Karpas-422 (cell line): Measurements from ENCODE around the gene EIF4G1. TPM values are rescaled to one million over a fixed set of nuclear protein-coding genes. Genes with fewer than 3 reads are reported as not detected.
"Not testable (repeated sequence)": the region's sequence is repeated elsewhere in the genome, so short reads cannot be mapped to it uniquely, and the experiment has no call there.

Experiments used
- DNase-seq: peaks from one replicate; pipeline ENCODE4 v3.0.0-alpha.2; 2015
- H2AFZ ChIP-seq: fragments of 200-600 bp; sonication (generic); 2 replicates; pipeline ENCODE4 v1.6.1; 2014; ENCODE audit warnings: antibody characterized with exemption, low read length, mixed read lengths
- H3K27ac ChIP-seq: fragments of 200-600 bp; sonication (generic); 2 replicates; pipeline ENCODE4 v1.5.1; 2014; ENCODE audit warnings: mild to moderate bottlenecking, low read length, moderate library complexity
- H3K27me3 ChIP-seq: fragments of 200-600 bp; sonication (generic); 2 replicates; pipeline ENCODE4 v1.6.1; 2014; ENCODE audit warnings: low read length, mixed read lengths
- H3K36me3 ChIP-seq: fragments of 200-600 bp; sonication (generic); 2 replicates; pipeline ENCODE4 v1.6.1; 2014; ENCODE audit warnings: low read length, mixed read lengths; ENCODE audit not compliant: insufficient read depth
- H3K4me1 ChIP-seq: fragments of 200-600 bp; sonication (generic); 2 replicates; pipeline ENCODE4 v1.6.1; 2014; ENCODE audit warnings: mild to moderate bottlenecking, low read length, mixed read lengths
- H3K4me2 ChIP-seq: fragments of 200-600 bp; sonication (generic); 2 replicates; pipeline ENCODE4 v1.6.1; 2014; ENCODE audit warnings: low read length, low read depth, mild to moderate bottlenecking; ENCODE audit not compliant: poor library complexity, severe bottlenecking
- H3K4me3 ChIP-seq: fragments of 200-600 bp; sonication (generic); 2 replicates; pipeline ENCODE4 v1.5.1; 2014; ENCODE audit warnings: mild to moderate bottlenecking, antibody characterized with exemption, low read length, mixed read lengths
- H3K79me2 ChIP-seq: fragments of 200-600 bp; sonication (generic); 2 replicates; pipeline ENCODE4 v1.6.1; 2014; ENCODE audit warnings: mild to moderate bottlenecking, low read length, mixed read lengths
- H3K9ac ChIP-seq: fragments of 200-600 bp; sonication (generic); 2 replicates; pipeline ENCODE4 v1.6.0; 2014; ENCODE audit warnings: low read length
- H3K9me2 ChIP-seq: fragments of 200-600 bp; sonication (generic), shearing (Covaris generic); replicated peaks from 2 replicates; pipeline ENCODE4 v1.6.0; 2014; ENCODE audit warnings: mild to moderate bottlenecking, low read length, moderate library complexity; ENCODE audit not compliant: insufficient read depth
- H3K9me3 ChIP-seq: fragments of 300-700, 200-600 bp; sonication (generic); 2 replicates; pipeline ENCODE4 v1.6.1; 2014; ENCODE audit warnings: low read length, mixed read lengths
- H4K20me1 ChIP-seq: fragments of 200-600 bp; sonication (generic); 2 replicates; pipeline ENCODE4 v1.6.1; 2014; ENCODE audit warnings: mild to moderate bottlenecking, antibody characterized with exemption, low read length, low read depth; ENCODE audit not compliant: insufficient read depth
- total RNA-seq: library from RNA; depleted of rRNA; stranded (reverse); fragments of >200 nt; shearing (Covaris generic); gene quantifications from 2 replicates; pipeline ENCODE4 v1.2.3, GENCODE V29; 2014; ENCODE audit warnings: low replicate concordance

The EIF4G1 gene
- total RNA-seq, 1 experiment from 2014 or later, result 177 TPM

DNA sequence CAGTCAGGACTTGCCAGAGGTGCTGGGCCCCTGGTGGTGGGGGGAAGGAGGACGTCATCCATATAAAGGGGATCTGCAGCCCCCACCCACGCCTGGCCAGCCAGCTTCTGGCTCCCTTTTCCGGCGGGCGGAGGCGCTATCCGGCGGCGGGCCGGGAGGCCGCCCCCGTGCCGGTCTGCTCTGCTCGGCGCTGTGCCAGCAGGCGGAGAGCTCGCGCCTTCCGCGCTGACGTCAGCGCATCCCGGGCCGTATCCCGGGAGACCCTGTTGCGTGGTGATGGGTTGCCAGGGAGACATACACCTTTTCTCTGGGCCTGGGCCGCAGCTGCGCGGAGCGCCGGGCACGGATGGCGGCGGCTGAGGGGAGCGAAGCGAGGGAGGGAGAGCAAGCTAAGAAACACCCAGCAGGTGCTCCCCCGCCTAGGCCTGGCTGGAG, 24.1 kb downstream of the EIF4G1 start:
- Histone ChIP-seq H3K4me2 (no peak overlapping the region), H3K27ac (no peak overlapping the region), H3K79me2 (peaks cover 27% of the 10 kb centered on the region), H3K36me3 (peaks cover 5% of the 10 kb centered on the region; the same call in 1 of the 2 replicates), H3K9ac (no peak overlapping the region), H3K9me2 (no peaks in the 10 kb centered on the region), H4K20me1 (peaks cover 13% of the 10 kb centered on the region), H3K4me1 (peaks cover 25% of the 10 kb centered on the region), H2AFZ (no peak overlapping the region), H3K4me3 (no peak overlapping the region), H3K9me3 (no peaks in the 10 kb centered on the region), H3K27me3 (no peaks in the 10 kb centered on the region)
- no peak for DNase-seq

DNA sequence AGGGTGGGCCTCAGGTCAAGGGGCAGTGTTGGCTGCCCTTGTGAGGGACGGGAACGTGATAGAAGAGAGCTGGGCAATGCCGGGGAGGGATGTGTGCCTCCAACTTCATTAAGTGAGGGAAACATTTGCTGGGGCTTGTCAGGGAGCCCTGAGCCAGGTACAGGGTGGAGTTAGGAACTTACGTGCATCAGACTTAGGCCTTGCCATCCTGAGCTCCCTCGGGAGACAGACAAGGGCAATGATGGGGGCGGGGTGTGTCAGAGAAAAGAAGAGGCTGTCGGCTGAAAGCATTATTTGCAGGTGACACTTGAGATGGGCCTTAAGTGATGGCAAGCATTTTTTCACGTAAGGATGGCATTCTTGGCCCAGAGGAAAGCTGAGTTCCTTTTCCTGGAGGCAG, 24.6 kb downstream of the EIF4G1 start:
- peaks cover 25% of the 10 kb centered on the region for H3K4me1 ChIP-seq
- no peak for DNase-seq
- no peak overlapping the region for H3K4me2 ChIP-seq
- no peak overlapping the region for H3K4me3 ChIP-seq
- H3K79me2 ChIP-seq, result peaks cover 27% of the 10 kb centered on the region
- no peak overlapping the region for H2AFZ ChIP-seq
- H3K27ac ChIP-seq, result no peak overlapping the region
- peaks cover 8% of the 10 kb centered on the region for H4K20me1 ChIP-seq
- H3K27me3 ChIP-seq, result no peaks in the 10 kb centered on the region
- H3K36me3 ChIP-seq, result peaks cover 3% of the 10 kb centered on the region; the same call in 1 of the 2 replicates
- no peaks in the 10 kb centered on the region for H3K9me2 ChIP-seq
- no peak overlapping the region for H3K9ac ChIP-seq
- no peaks in the 10 kb centered on the region for H3K9me3 ChIP-seq

DNA sequence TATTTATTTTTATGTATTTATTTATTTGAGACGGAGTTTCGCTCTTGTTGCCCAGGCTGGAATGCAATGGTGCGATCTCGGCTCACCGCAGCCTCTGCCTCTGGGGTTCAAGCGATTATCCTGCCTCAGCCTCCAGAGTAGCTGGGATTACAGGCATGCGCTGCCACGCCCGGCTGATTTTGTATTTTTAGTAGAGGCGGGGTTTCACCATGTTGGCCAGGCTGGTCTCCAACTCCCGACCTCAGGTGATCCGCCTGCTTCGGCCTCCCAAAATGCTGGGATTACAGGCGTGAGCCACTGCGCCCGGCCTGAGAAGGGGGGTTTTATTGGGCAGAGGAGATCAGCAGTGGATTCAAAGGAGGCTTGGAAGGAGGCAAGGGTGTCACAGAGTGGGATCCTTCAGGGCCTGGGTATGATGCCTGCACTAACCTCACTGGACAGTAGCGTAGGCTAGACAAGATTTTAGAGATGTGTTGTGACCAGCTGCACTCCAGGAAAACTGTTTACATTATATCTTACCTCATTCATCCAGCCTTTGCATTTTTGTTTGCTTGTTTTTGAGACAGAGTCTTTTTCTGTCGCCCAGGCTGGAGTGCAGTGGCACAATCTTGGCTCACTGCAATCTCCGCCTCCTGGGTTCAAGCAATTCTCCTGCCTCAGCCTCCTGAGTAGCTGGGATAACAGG, 25.2 kb downstream of the EIF4G1 start:
- not testable (repeated sequence) for H3K9ac ChIP-seq, H3K4me3 ChIP-seq, H3K9me3 ChIP-seq, H3K4me2 ChIP-seq, H4K20me1 ChIP-seq, H3K9me2 ChIP-seq, H2AFZ ChIP-seq, H3K36me3 ChIP-seq, H3K27ac ChIP-seq, H3K27me3 ChIP-seq, DNase-seq
- H3K4me1 ChIP-seq, result peaks cover 23% of the 10 kb centered on the region
- H3K79me2 ChIP-seq, result peaks cover 27% of the 10 kb centered on the region

DNA sequence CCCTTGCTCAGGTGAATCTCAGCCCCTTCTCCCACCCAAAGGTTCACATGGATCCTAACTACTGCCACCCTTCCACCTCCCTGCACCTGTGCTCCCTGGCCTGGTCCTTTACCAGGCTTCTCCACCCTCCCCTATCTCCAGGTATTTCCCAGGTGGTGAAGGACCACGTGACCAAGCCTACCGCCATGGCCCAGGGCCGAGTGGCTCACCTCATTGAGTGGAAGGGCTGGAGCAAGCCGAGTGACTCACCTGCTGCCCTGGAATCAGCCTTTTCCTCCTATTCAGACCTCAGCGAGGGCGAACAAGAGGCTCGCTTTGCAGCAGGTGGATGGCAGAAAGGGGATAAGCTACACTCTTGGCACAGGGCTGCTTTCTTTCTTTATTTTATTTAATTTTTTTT, 27.5 kb downstream of the EIF4G1 start:
- H3K4me2 ChIP-seq, result no peak overlapping the region
- no peak overlapping the region for H3K4me3 ChIP-seq
- no peaks in the 10 kb centered on the region for H4K20me1 ChIP-seq
- H3K27me3 ChIP-seq, result no peaks in the 10 kb centered on the region
- no peak for DNase-seq
- no peak overlapping the region for H2AFZ ChIP-seq
- H3K9ac ChIP-seq, result no peak overlapping the region
- no peaks in the 10 kb centered on the region for H3K9me3 ChIP-seq
- peaks cover 19% of the 10 kb centered on the region for H3K79me2 ChIP-seq
- H3K27ac ChIP-seq, result no peak overlapping the region
- H3K4me1 ChIP-seq, result peaks cover 8% of the 10 kb centered on the region
- no peaks in the 10 kb centered on the region for H3K9me2 ChIP-seq
- no peaks in the 10 kb centered on the region for H3K36me3 ChIP-seq

DNA sequence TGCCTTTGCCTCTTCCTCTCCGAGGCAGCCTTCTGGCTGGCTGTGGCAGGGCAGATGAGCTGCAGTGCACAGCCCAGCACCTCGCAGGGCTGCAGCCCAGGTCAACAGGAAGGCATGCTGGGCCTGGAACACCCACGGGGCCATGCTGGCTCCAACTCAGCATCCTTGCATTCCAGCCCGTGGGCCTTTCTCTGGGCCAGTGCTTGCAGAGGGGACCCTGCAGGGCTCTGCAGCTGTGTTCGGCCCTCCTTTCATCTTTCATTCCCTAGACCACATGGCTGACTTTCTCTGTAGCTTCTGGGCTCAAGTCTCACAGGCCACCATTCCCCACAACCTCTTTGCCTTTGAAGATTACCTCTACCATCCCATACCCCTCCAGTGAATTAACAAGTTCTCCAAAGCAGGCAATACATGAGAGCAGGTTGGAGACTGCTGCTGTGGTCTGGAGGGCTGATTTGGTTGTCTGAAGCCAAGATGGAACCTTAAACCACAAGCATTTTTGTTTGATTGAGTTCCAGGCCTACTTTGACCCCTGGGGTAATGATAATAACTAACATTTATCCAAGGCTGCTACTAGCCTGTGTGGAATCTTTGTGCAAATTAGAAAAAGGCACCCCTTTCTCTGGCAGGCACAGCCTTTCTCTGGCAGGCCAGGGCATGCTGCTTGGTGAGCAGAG, 28.9 kb downstream of the EIF4G1 start:
- Histone ChIP-seq H3K79me2 (peaks cover 5% of the 10 kb centered on the region; the same call in 1 of the 2 replicates), H3K4me3 (no peak overlapping the region), H3K36me3 (no peaks in the 10 kb centered on the region), H3K9ac (no peak overlapping the region), H2AFZ (no peak overlapping the region), H3K4me1 (no peaks in the 10 kb centered on the region), H3K27me3 (no peaks in the 10 kb centered on the region), H4K20me1 (no peaks in the 10 kb centered on the region), H3K9me2 (no peaks in the 10 kb centered on the region), H3K4me2 (no peak overlapping the region), H3K27ac (no peak overlapping the region), H3K9me3 (no peaks in the 10 kb centered on the region)
- DNase-seq, result no peak

DNA sequence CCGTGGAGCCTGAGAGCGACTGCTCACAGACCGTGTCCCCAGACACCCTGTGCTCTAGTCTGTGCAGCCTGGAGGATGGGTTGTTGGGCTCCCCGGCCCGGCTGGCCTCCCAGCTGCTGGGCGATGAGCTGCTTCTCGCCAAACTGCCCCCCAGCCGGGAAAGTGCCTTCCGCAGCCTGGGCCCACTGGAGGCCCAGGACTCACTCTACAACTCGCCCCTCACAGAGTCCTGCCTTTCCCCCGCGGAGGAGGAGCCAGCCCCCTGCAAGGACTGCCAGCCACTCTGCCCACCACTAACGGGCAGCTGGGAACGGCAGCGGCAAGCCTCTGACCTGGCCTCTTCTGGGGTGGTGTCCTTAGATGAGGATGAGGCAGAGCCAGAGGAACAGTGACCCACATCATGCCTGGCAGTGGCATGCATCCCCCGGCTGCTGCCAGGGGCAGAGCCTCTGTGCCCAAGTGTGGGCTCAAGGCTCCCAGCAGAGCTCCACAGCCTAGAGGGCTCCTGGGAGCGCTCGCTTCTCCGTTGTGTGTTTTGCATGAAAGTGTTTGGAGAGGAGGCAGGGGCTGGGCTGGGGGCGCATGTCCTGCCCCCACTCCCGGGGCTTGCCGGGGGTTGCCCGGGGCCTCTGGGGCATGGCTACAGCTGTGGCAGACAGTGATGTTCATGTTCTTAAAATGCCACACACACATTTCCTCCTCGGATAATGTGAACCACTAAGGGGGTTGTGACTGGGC, 30.3 kb downstream of the EIF4G1 start:
- Histone ChIP-seq H3K4me3 (no peak overlapping the region), H3K4me2 (no peak overlapping the region), H3K4me1 (no peaks in the 10 kb centered on the region), H3K36me3 (no peaks in the 10 kb centered on the region), H3K27me3 (no peaks in the 10 kb centered on the region), H3K79me2 (no peaks in the 10 kb centered on the region), H3K9ac (no peak overlapping the region), H3K27ac (no peak overlapping the region), H2AFZ (no peak overlapping the region), H3K9me2 (no peaks in the 10 kb centered on the region), H3K9me3 (no peaks in the 10 kb centered on the region), H4K20me1 (no peaks in the 10 kb centered on the region)
- no peak for DNase-seq

DNA sequence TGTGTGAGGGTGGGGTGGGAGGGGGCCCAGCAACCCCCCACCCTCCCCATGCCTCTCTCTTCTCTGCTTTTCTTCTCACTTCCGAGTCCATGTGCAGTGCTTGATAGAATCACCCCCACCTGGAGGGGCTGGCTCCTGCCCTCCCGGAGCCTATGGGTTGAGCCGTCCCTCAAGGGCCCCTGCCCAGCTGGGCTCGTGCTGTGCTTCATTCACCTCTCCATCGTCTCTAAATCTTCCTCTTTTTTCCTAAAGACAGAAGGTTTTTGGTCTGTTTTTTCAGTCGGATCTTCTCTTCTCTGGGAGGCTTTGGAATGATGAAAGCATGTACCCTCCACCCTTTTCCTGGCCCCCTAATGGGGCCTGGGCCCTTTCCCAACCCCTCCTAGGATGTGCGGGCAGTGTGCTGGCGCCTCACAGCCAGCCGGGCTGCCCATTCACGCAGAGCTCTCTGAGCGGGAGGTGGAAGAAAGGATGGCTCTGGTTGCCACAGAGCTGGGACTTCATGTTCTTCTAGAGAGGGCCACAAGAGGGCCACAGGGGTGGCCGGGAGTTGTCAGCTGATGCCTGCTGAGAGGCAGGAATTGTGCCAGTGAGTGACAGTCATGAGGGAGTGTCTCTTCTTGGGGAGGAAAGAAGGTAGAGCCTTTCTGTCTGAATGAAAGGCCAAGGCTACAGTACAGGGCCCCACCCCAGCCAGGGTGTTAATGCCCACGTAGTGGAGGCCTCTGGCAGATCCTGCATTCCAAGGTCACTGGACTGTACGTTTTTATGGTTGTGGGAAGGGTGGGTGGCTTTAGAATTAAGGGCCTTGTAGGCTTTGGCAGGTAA, 31.1 kb downstream of the EIF4G1 start:
- Histone ChIP-seq H3K4me2 (no peak overlapping the region), H2AFZ (no peak overlapping the region), H3K9me3 (no peaks in the 10 kb centered on the region), H3K79me2 (no peaks in the 10 kb centered on the region), H3K4me1 (no peaks in the 10 kb centered on the region), H4K20me1 (no peaks in the 10 kb centered on the region), H3K27me3 (no peaks in the 10 kb centered on the region), H3K36me3 (no peaks in the 10 kb centered on the region), H3K9me2 (no peaks in the 10 kb centered on the region), H3K4me3 (no peak overlapping the region), H3K9ac (no peak overlapping the region), H3K27ac (no peak overlapping the region)
- peak; percentile 84 for DNase-seq
